Retinal pigment epithelial cell (primary cell): ENCODE measurements around the gene FERMT3.

Source experiments
- DNase-seq: peaks from one replicate; pipeline ENCODE4 v3.0.0-alpha.2; 2010; ENCODE audit warnings: low read depth
- H3K4me3 ChIP-seq: 2 replicates; pipeline ENCODE4 v1.5.1; 2011; ENCODE audit warnings: mild to moderate bottlenecking, low read length, control low read depth, moderate library complexity
- TF ChIP-seq, protein P1 (sequence below): conservative IDR thresholded peaks from 2 replicates; pipeline ENCODE4 v1.5.1; 2011; ENCODE audit warnings: low read depth, low read length, control low read depth, inconsistent platforms

Gene FERMT3

DNA sequence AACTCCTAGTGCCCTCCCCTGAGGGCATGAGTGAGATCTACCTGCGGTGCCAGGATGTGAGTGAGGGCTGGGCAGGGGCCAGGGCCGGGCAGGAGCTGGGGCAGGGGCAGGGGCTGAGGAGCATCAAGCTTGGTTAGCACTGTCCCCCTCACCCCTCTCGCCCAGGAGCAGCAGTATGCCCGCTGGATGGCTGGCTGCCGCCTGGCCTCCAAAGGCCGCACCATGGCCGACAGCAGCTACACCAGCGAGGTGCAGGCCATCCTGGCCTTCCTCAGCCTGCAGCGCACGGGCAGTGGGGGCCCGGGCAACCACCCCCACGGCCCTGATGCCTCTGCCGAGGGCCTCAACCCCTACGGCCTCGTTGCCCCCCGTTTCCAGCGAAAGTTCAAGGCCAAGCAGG is 13.8 kb downstream of the FERMT3 start:
- DNase-seq: no peak
- TF ChIP-seq, protein P1, sequence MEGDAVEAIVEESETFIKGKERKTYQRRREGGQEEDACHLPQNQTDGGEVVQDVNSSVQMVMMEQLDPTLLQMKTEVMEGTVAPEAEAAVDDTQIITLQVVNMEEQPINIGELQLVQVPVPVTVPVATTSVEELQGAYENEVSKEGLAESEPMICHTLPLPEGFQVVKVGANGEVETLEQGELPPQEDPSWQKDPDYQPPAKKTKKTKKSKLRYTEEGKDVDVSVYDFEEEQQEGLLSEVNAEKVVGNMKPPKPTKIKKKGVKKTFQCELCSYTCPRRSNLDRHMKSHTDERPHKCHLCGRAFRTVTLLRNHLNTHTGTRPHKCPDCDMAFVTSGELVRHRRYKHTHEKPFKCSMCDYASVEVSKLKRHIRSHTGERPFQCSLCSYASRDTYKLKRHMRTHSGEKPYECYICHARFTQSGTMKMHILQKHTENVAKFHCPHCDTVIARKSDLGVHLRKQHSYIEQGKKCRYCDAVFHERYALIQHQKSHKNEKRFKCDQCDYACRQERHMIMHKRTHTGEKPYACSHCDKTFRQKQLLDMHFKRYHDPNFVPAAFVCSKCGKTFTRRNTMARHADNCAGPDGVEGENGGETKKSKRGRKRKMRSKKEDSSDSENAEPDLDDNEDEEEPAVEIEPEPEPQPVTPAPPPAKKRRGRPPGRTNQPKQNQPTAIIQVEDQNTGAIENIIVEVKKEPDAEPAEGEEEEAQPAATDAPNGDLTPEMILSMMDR: no peak
- no peak overlapping the region for H3K4me3 ChIP-seq

- H3K4me3 ChIP-seq: no peak overlapping the region
- DNase-seq: no peak
- TF ChIP-seq, protein P1: no peak
Observed at GRCh38 chr11:64220798-64221197, 14.3 kb downstream of the FERMT3 start.

DNA sequence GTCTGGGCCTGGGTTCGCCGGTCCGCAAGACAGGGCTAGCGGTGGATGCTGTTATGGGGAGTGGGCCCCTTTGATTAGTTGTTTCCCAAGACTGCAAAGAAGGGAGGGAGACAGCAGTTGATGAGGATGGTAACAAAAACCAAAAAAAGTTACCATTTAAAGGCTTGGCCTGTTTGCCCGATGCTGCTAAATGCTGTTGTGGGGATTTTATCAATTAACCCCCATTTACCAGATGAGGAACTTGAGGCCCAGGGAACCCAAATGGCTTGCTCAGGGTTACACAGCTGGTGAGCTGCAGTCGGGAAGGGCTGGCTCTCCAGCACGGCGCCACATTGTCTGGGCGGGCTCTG is 16.1 kb downstream of the FERMT3 start:
- no peak overlapping the region for H3K4me3 ChIP-seq
- TF ChIP-seq, protein P1: no peak
- DNase-seq: no peak

- no peak for DNase-seq
- H3K4me3 ChIP-seq: no peak overlapping the region
- TF ChIP-seq, protein P1: no peak
Observed at GRCh38 chr11:64223001-64223651, 16.6 kb downstream of the FERMT3 start.

DNA sequence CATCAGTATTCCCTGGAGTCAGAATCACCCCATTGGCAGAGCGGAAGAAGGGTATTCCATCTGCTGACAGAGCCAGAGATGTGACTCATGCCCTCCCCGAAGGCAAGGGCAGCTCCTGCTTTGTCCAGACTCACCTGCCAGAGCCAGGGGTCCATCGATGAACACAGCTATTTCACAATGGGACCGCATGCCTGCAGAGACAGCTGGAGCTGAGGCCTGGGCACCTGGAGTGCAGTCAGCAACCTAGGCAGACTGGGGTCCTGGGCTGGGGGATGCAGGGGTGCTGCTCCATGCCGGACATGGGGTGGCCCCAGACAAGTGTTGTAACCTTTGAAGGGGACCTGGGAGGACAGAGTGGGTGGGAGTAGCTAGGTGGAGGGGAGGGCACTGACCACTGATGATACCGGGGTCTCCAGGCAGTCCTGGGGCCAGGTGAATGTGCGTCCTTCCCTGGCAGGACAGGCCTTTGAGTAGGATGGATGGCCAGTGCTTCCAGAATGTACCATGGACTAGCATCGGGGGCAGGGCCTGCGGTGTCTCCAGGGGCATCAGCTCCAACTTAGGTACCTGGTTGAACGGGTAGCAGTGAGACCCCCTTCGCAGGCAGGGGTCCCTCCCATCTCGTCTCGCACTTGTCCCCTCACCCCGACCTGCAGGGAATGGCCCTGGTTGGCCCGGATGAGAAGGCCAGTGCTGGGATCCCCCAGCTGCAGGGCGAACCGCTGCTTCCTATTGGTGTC is 17.8 kb downstream of the FERMT3 start:
- TF ChIP-seq, protein P1: no peak
- no peak overlapping the region for H3K4me3 ChIP-seq
- no peak for DNase-seq

- TF ChIP-seq, protein P1: no peak
- no peak for DNase-seq
- peak overlapping the region; percentile 86 for H3K4me3 ChIP-seq
Observed at GRCh38 chr11:64224891-64225607, 18.5 kb downstream of the FERMT3 start.
